ENCODE data around the gene VWA3B. TPM values are rescaled to one million over a fixed set of nuclear protein-coding genes. Genes with fewer than 3 reads are reported as not detected.

VWA3B gene
- total RNA-seq, 1 donor from 2014 or later: 0.17 TPM

DNA sequence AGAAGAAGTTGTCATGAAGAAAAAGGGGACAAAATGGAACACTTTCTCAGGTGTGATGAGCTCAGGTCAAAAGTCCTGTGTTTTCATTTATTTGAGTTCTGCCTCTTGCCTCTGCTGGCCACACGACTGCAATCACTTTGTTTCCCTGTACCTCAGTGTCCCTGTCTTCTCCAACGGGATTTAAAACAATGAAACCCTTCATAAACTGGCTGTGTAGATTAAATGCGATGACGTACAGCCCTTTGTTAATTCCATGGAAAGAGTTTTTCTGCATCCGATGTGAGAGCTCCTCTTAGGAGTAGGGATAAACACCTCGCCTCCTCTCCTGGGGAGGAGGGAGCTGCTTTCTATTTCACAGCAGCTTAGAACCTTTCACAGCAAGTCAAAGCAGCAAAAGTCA lies 207.7 kb downstream of the VWA3B start:
- H3K27me3 ChIP-seq: peaks cover 3% of the 10 kb centered on the region
- H3K9me3 ChIP-seq: no peaks in the 10 kb centered on the region
- no peak overlapping the region for H3K27ac ChIP-seq
- H3K36me3 ChIP-seq: no peaks in the 10 kb centered on the region
- ATAC-seq: no peak
- no peak for DNase-seq
- H3K4me3 ChIP-seq: no peak overlapping the region
- TF ChIP-seq, protein P1, sequence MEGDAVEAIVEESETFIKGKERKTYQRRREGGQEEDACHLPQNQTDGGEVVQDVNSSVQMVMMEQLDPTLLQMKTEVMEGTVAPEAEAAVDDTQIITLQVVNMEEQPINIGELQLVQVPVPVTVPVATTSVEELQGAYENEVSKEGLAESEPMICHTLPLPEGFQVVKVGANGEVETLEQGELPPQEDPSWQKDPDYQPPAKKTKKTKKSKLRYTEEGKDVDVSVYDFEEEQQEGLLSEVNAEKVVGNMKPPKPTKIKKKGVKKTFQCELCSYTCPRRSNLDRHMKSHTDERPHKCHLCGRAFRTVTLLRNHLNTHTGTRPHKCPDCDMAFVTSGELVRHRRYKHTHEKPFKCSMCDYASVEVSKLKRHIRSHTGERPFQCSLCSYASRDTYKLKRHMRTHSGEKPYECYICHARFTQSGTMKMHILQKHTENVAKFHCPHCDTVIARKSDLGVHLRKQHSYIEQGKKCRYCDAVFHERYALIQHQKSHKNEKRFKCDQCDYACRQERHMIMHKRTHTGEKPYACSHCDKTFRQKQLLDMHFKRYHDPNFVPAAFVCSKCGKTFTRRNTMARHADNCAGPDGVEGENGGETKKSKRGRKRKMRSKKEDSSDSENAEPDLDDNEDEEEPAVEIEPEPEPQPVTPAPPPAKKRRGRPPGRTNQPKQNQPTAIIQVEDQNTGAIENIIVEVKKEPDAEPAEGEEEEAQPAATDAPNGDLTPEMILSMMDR (IDR thresholded peaks at IDR 0.05): no peak
- intact Hi-C loops (cut with DNase I): no loop called here
- no peaks in the 10 kb centered on the region for H3K4me1 ChIP-seq

DNA sequence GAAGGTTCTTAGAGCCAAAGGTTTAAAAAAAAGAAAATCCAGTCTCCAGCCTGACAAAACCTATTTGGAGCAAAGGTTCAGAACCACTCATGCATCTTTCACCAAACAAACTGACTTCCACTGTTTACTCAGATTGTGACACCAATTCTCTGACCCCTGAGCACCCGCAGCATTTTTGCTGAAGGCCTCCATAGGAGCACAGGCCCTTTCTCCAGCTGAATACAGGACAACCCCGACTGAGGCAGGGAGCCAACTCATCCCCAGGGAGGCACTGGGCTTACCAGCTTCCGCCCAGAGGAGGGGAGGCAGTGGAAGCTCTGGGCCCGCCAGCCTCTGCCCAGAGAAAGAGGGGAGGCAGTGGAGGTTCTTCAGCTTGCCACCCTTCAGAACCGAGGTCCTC lies 208.3 kb downstream of the VWA3B start:
- H3K9me3 ChIP-seq: no peaks in the 10 kb centered on the region
- H3K4me3 ChIP-seq: no peak overlapping the region
- TF ChIP-seq, protein P1 (IDR thresholded peaks at IDR 0.05): no peak
- peak; percentile 8 for ATAC-seq
- no peaks in the 10 kb centered on the region for H3K4me1 ChIP-seq
- no peaks in the 10 kb centered on the region for H3K36me3 ChIP-seq
- H3K27ac ChIP-seq: no peak overlapping the region
- no peak for DNase-seq
- H3K27me3 ChIP-seq: peaks cover 3% of the 10 kb centered on the region
- intact Hi-C loops (cut with DNase I): no loop called here

DNA sequence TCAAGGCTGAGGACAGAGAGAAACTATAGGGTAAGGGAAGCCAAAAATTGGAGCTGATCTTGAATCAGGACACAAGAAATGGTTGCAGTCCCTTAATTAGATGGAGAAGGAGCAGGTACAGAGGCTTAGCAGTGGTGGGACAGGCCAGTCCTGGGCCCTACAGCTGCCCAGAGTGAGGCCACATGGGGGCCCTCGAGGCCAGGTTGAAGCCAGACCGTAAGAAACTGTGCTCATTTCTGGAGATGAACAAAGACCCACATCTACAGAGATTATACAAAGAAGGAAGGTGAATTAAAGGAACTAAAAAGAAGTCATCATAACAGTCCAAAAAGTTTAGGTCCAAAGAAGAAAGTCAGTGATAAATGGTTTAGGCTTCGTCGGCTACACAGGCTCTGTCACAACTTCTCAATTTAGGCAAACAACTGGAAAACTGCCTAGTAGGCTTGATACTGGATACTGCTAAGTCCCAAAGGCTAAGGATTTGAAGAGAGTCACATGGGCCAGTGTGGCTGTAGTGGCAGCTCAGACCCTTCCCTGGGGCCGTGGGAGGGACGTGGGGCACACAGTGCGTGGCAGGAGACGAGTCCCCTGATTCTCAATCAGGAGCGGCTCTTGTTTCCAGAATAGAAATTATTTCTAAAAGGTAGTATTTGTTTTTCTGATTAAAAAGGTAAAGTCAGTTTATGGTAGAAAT lies 208.9 kb downstream of the VWA3B start:
- no peaks in the 10 kb centered on the region for H3K36me3 ChIP-seq
- H3K4me1 ChIP-seq: no peaks in the 10 kb centered on the region
- DNase-seq (no peak), ATAC-seq (peak; percentile 65)
- H3K27ac ChIP-seq: no peak overlapping the region
- no peaks in the 10 kb centered on the region for H3K9me3 ChIP-seq
- H3K4me3 ChIP-seq: no peak overlapping the region
- intact Hi-C loops (cut with DNase I): no loop called here
- TF ChIP-seq, protein P1 (IDR thresholded peaks at IDR 0.05): no peak
- peaks cover 3% of the 10 kb centered on the region for H3K27me3 ChIP-seq

DNA sequence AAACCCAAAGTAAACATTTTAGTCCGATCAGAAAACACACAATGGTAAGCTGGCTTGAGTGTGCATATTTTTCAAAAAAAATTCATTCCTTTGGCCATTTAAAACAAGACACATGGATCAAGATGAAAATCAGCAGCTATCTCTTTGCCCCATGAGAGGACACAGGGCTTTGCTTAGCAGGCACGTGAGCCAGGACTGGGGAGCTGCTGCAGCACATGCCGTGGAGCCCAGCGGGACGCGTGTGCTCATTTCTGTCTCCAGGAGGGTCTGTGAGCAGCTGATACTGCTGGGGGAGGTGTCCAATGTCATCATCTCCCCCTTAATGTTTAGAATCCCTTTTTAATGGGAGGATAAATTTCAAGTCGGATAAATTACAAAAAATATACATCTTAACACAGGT lies 209.5 kb downstream of the VWA3B start:
- Histone ChIP-seq H3K27ac (no peak overlapping the region), H3K4me1 (no peaks in the 10 kb centered on the region), H3K36me3 (no peaks in the 10 kb centered on the region), H3K9me3 (no peaks in the 10 kb centered on the region), H3K27me3 (peaks cover 3% of the 10 kb centered on the region), H3K4me3 (no peak overlapping the region)
- ATAC-seq (no peak), DNase-seq (no peak)
- intact Hi-C loops (cut with DNase I): no loop called here
- TF ChIP-seq, protein P1 (IDR thresholded peaks at IDR 0.05): no peak

DNA sequence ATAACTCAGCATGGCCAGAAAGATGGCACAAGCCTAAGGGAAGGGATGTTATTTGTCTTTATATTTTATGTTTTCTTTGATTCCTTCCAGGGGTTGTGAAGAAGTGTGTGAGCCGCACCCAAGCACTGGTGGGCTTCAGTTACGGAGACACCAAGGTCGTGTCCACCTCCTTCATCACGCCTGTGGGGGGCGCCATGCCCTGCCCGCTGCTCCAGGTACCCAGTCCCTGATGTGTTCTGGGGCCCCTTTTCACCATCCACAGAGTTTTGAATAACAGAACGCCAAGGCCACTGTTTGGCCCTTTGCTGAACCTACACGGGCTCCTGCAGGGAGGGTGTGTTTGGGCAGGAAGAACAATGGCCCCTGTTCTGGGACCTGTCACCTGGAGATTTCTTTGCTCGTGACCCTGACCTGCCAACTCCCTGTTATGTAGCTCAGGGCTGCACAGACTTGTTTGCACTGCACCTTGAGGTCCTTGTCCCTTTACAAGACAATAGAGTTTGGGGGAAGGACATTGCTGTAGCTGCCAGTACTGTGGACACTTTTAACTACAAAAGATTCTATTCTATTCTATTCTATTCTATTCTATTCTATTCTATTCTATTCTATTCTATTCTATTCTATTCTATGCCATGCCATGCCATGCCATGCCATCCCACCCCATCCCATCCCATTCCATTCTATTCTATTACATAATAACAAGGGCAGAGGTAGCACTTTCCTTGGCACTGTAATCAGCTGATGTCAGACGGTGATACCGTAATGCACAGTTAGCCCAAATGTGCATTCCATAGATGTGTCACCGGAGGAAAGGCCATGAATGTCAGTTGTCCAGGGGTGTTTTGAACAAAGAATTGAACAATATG lies 211.1 kb downstream of the VWA3B start:
- Histone ChIP-seq H3K4me3 (no peak overlapping the region), H3K27me3 (peaks cover 3% of the 10 kb centered on the region), H3K4me1 (no peaks in the 10 kb centered on the region), H3K36me3 (no peaks in the 10 kb centered on the region), H3K27ac (no peak overlapping the region), H3K9me3 (no peaks in the 10 kb centered on the region)
- no peak for DNase-seq
- no peak for ATAC-seq
- intact Hi-C loops (cut with DNase I): no loop called here
- TF ChIP-seq, protein P1 (IDR thresholded peaks at IDR 0.05): no peak

Data from upper lobe of right lung (tissue), 1 donor.